Activated naive CD4-positive, alpha-beta T cell treated with anti-CD3 and anti-CD28 coated beads, Interleukin-2, amount 50 U/mL, for 24 hours (primary cell): ENCODE results near the gene SLC49A3.
"Not testable (repeated sequence)": the region's sequence is repeated elsewhere in the genome, so short reads cannot be mapped to it uniquely, and the experiment has no call there.

Experiments
- H3K27ac Mint-ChIP-seq: one replicate; pipeline ENCODE4 v1.8.0; 2021; ENCODE audit warnings: mild to moderate bottlenecking, mixed read lengths
- H3K27me3 Mint-ChIP-seq: one replicate; pipeline ENCODE4 v1.8.0; 2021; ENCODE audit warnings: mixed read lengths
- H3K36me3 Mint-ChIP-seq: one replicate; pipeline ENCODE4 v1.8.0; 2021; ENCODE audit warnings: mixed read lengths
- H3K4me1 Mint-ChIP-seq: one replicate; pipeline ENCODE4 v1.8.0; 2021; ENCODE audit warnings: mixed read lengths
- H3K4me3 Mint-ChIP-seq: one replicate; pipeline ENCODE4 v1.8.0; 2021; ENCODE audit warnings: mild to moderate bottlenecking, mixed read lengths
- H3K9me3 Mint-ChIP-seq: one replicate; pipeline ENCODE4 v1.8.0; 2021; ENCODE audit warnings: mixed read lengths

SLC49A3 gene

DNA sequence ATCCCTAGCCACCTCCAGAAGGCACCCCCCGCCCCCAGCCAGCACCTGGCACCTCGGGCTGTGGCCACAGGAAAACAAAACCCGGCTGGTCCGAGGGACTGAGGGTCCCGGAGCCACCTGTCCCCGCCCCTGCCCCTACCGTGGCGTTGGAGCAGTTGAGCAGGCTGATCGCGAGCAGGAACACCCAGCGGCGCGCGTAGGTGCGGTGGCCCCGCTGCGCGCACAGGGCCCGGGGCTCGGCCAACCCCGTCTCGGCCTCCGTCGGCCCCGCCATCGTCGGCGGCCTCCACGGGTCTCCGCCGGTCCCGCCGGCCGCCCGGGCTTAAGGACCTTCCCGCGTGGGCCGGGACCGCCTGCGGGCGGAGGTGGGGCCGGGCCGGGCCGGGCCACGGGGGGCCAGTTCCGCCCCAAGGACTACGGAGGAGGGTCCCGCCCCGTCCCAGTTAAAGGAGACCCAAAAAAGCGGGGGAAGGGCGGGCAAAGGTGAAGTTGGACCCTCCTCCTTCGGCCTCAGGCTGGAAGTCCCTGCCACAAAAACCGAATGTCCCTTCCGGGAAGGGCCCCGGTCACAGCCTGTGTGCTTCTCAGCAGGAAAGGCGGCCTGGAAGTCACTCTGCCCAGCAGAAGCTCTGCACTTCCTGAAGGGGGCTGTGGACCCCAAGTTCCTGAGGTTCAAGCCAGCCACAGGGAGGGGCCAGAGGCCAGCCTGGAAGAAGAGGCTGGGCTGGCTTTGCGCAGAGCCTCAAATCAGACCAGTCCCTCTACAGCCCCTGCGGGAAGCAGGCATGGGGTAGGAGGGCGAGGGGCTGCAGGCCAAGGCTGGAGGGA is at the start of gene SLC49A3:
SLC49A3 (minus strand) TSS at position 298 of the 828 bp plus-strand sequence; CDS start at position 274, 24 bp downstream.
- no peak within 1 kb of the TSS for H3K4me3 Mint-ChIP-seq
- H3K36me3 Mint-ChIP-seq = no peaks in the 10 kb centered on the region
- no peak within 1 kb of the TSS for H3K27ac Mint-ChIP-seq
- H3K9me3 Mint-ChIP-seq = no peaks in the 10 kb centered on the region
- no peaks in the 10 kb centered on the region for H3K27me3 Mint-ChIP-seq
- peaks cover 5% of the 10 kb centered on the region for H3K4me1 Mint-ChIP-seq

DNA sequence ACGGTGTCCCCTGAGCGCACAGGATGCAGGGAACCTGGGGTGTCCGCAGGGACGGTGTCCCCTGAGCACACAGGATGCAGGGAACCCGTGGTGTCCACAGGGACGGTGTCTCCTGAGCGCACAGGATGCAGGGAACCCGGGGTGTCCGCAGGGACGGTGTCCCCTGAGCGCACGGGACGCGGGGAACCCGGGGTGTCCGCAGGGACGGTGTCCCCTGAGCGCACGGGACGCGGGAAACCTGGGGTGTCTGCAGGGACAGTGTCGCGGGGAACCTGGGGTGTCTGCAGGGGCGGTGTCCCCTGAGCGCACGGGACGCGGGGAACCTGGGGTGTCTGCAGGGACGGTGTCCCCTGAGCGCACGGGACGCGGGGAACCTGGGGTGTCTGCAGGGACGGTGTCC is 47.6 kb upstream of the SLC49A3 start:
- not testable (repeated sequence) for H3K36me3 Mint-ChIP-seq, H3K4me1 Mint-ChIP-seq, H3K27me3 Mint-ChIP-seq, H3K4me3 Mint-ChIP-seq, H3K27ac Mint-ChIP-seq, H3K9me3 Mint-ChIP-seq

DNA sequence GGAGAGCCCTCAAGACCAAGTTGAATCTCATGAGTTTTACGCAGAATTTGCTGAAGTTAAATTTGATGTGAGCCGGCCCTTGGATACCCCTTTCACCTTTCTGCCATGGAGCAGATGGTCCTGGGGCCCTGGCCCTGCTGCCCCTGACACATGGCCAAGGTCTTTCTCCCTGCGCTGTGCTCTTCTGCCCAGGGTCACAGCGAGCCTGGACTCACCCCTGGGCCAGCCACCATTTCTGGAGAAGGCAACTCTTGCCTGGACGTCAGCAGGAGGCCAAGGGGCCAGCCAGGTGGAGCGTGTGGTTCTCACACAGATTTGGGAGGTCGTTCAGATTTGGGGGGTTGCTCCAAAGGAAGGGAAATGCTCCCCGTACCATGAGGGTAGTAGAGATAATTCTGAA is 46.6 kb upstream of the SLC49A3 start:
- no peak overlapping the region for H3K4me3 Mint-ChIP-seq
- no peaks in the 10 kb centered on the region for H3K4me1 Mint-ChIP-seq
- H3K27ac Mint-ChIP-seq = no peak overlapping the region
- peaks cover 10% of the 10 kb centered on the region for H3K36me3 Mint-ChIP-seq
- no peaks in the 10 kb centered on the region for H3K9me3 Mint-ChIP-seq
- no peaks in the 10 kb centered on the region for H3K27me3 Mint-ChIP-seq

DNA sequence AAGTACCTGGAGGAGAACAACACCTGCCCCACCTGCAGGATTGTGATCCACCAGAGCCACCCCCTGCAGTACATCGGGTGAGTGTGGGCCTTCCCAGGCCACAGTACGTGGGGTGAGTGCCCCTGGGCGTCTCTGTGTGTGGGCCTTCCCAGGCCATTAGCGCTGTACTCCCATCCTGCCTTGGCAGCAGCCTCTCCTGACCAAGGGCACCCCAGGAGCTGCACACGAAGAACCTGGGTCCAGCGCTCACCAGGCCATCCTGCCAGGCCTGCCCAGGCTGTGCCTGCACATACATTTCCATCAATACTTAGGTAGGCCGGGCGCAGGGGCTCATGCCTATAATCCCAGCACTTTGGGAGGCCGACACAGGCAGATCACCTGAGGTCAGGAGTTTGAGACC is 46.0 kb upstream of the SLC49A3 start:
- H3K9me3 Mint-ChIP-seq = no peaks in the 10 kb centered on the region
- no peaks in the 10 kb centered on the region for H3K27me3 Mint-ChIP-seq
- H3K4me1 Mint-ChIP-seq = no peaks in the 10 kb centered on the region
- H3K4me3 Mint-ChIP-seq = no peak overlapping the region
- H3K36me3 Mint-ChIP-seq = peaks cover 10% of the 10 kb centered on the region
- H3K27ac Mint-ChIP-seq = no peak overlapping the region

DNA sequence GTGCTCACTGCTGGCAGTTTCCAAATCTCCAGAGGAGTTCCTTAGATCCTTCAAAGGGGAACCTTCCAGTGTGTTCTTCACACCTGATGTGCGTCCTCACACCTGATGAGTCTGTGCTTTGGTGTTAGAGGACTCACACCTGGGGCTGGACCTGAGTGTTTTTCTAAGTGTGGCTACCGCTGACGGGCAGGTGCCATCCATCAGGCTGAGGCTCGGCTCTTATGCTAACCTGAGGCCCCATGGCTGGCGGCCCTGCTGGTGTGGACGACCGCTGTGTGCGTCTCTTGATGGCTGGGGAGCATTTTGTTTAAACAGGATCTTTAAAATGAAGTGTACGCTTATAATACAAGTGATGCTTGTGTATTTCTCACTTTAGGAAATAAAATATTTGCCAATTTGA is 45.1 kb upstream of the SLC49A3 start:
- Mint-ChIP-seq H3K36me3 (peaks cover 12% of the 10 kb centered on the region), H3K4me1 (no peaks in the 10 kb centered on the region), H3K27ac (no peak overlapping the region), H3K9me3 (no peaks in the 10 kb centered on the region), H3K4me3 (no peak overlapping the region), H3K27me3 (no peaks in the 10 kb centered on the region)

DNA sequence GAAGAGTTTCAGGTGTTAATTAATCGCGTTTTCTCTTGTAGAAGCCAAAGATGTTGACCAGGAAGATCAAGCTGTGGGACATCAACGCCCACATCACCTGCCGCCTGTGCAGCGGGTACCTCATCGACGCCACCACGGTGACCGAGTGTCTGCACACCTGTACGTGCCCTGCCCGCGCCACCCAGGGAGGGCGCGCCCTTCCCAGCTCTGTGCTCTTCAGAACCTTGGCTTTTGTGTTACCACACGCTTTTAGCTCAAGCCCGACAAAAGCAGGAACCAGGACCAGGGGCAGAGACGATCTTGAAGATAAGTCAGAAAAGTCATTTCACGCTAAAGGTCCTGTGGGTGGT is 44.7 kb upstream of the SLC49A3 start:
- no peaks in the 10 kb centered on the region for H3K27me3 Mint-ChIP-seq
- H3K4me1 Mint-ChIP-seq = no peaks in the 10 kb centered on the region

DNA sequence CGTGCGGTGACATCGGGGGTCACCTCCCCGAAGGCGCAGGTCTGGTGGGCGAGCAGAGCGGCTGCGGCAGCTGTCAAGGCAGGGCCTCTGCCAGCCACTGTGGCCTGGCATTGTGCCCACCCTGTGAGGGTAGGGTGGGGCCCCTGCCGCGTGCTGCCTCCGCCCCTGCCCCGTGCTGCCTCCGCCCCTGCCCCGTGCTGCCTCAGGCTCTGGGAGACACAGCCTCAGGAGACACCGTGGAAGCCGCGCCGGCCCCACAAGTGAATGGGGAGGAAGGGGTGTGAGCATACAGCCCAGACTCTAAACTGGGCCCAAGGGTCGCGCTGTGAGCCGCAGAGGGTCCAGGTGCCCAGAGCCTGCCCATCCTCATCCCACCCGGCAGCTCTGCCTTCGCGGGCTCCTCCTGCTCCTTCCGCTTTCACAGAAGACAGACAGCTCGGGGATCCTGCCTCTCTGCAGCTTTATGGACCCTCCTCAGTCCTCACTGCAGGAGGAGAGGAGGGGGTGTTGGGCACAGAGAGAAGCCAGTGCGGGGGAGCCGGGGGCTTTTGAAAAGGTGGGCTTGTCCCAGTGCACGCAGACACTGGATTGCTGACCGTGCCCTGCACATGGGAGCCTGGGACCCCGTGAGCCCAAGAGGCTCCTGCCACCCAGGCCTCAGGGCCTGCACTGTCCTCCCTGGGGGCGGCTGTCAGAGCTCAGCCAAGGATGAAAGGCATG is 44.1 kb upstream of the SLC49A3 start:
- H3K4me3 Mint-ChIP-seq = no peak overlapping the region
- peaks cover 2% of the 10 kb centered on the region for H3K4me1 Mint-ChIP-seq
- H3K36me3 Mint-ChIP-seq = peaks cover 11% of the 10 kb centered on the region
- H3K9me3 Mint-ChIP-seq = no peaks in the 10 kb centered on the region
- no peaks in the 10 kb centered on the region for H3K27me3 Mint-ChIP-seq
- H3K27ac Mint-ChIP-seq = no peak overlapping the region

More for the DNA sequence above, 44.7 kb upstream of the SLC49A3 start:
- Mint-ChIP-seq H3K27ac (no peak overlapping the region), H3K36me3 (peaks cover 12% of the 10 kb centered on the region), H3K4me3 (no peak overlapping the region), H3K9me3 (no peaks in the 10 kb centered on the region)

DNA sequence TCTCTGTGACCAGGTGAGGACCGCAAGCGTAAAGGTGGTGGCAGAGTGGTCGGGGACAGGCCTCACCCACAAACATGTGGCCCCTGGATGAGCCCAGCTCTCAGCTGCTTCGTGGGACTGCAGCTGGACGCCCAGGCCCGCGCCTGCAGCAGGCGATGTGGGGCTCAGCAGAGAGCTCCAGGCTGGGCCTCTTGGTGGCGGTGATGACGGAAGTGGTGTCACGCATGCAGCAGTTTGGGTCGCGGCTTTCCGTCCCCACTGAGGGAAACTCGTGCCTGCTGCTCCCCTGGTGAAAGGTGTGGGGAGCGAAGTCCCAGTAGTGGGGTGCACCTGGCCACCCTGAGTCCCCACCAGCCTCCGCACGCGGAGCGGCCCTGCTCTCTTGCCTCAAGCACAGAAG is 43.5 kb upstream of the SLC49A3 start:
- H3K9me3 Mint-ChIP-seq = no peaks in the 10 kb centered on the region
- no peak overlapping the region for H3K27ac Mint-ChIP-seq
- H3K4me1 Mint-ChIP-seq = peaks cover 8% of the 10 kb centered on the region
- H3K36me3 Mint-ChIP-seq = peaks cover 10% of the 10 kb centered on the region
- H3K4me3 Mint-ChIP-seq = no peak overlapping the region
- no peaks in the 10 kb centered on the region for H3K27me3 Mint-ChIP-seq

DNA sequence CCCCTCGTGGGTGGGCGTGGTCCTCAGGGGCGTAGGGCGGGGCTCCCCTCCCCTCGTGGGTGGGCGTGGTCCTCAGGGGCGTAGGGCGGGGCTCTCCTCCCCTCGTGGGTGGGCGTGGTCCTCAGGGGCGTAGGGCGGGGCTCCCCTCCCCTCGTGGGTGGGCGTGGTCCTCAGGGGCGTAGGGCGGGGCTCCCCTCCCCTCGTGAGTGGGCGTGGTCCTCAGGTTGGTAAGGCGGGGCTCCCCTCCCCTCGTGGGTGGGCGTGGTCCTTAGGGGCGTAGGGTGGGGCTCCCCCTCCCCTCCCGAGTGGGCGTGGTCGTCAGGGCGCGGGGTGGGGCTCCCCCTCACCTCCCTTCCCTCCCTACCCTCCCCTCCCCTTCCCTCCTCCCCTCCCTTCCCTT is 43.0 kb upstream of the SLC49A3 start:
- H3K27me3 Mint-ChIP-seq, H3K4me3 Mint-ChIP-seq, H3K4me1 Mint-ChIP-seq, H3K9me3 Mint-ChIP-seq, H3K27ac Mint-ChIP-seq: not testable (repeated sequence)
- peaks cover 10% of the 10 kb centered on the region for H3K36me3 Mint-ChIP-seq

DNA sequence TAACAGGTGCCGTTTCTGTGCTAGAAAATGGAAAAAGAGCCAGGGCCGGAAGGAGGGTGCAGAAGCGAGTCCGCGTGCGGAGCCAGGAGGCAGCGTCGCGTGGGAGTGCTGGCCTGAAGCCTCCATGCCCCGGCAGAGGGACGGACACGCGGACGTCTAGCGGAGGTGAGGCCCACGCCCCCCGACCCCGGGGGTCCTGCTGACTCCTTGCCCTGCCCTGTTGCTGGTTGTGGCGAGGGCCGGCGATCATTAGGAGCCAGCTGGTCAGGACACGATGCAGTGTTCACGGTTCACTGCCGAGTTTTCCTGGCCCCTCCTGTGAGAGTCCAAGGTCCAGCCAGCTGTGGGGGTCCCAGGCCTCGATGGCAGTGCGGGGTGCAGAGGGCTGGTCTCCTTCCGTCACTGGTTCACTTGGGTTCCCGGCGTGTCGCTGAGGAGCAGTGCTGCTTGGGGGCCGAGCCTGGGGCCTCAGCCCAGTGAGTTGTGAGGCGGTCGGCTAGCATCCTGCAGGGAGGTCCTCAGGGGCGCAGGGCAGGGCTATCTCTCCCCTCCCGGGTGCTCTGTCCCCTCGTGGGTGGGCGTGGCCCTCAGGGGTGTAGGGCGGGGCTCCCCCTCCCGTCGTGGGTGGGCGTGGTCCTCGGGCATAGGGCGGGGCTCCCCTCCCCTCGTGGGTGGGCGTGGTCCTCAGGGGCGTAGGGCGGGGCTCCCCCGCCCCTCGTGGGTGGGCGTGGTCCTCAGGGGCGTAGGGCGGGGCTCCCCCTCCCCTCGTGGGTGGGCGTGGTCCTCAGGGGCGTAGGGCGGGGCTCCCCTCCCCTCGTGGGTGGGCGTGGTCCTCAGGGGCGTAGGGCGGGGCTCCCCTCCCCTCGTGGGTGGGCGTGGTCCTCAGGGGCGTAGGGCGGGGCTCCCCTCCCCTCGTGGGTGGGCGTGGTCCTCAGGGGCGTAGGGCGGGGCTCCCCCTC is 42.3 kb upstream of the SLC49A3 start:
- not testable (repeated sequence) for H3K27me3 Mint-ChIP-seq, H3K4me3 Mint-ChIP-seq, H3K4me1 Mint-ChIP-seq, H3K27ac Mint-ChIP-seq, H3K9me3 Mint-ChIP-seq
- peaks cover 10% of the 10 kb centered on the region for H3K36me3 Mint-ChIP-seq

DNA sequence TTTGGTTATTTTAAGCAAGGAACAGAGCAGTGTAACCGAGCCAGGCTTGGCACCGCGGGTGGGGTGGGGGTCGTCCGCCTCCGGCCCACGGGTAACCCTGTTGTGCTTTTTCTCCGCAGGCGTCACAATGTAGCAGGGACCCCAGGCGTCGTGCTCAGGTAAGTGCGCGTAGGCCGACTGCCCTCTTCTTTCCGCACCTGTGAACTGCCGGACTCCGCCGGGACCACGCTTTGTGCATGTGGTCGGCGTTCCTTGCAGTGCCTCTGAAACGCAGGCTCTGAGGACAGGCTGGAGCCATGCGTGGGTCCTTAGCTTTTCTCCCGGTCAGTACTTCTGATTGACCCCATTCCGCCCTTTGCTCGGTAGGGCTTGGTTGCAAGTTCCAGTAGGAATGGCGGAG is 41.6 kb upstream of the SLC49A3 start:
- Mint-ChIP-seq H3K4me1 (peaks cover 9% of the 10 kb centered on the region), H3K9me3 (no peaks in the 10 kb centered on the region), H3K36me3 (peaks cover 10% of the 10 kb centered on the region), H3K4me3 (no peak overlapping the region), H3K27me3 (no peaks in the 10 kb centered on the region), H3K27ac (no peak overlapping the region)

DNA sequence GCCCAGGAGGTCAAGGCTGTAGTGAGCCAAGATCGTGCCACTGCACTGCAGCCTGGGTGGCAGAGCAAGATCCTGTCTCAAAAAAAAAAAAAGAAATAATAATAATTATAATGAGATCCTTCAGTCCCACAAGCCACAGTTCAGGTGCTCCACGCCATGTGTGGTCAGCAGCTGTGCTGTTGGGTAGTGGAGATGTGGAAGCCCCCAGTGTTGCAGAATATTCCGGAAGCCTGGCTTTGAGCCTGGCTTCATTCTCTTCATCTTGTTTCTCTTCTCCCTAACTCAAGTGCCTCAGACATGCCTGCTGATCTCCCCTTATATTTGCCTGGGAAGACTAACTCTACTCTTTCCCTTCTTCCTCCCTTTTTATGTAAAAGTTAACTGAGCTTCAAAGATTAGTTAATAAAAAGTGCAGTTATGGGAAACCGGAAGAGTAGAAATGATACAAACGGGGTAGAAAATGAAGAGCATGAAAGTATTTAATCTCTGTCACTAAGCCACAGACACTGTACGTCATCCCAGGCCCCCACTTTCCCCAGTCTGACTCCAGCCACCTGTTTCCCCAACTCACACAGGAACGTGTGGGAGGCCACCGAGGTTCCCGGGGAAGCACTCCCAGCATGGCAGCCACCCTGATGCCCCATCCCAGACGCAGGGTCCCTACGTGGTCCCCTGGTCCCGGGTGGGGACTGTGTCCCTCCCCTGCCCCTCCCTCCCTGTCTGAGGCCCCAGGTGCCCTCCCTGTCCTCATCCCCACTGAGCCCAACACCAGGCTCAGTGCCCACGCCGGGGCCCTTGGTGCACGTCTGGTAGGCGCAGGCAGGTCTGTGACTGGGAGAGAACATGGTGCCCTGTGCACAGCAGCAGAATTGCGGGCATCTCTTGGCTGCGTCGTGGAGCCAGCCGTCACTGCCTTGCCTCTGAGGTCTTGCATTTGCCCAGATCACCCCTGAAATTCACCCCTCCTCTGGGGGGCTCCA is 40.7 kb upstream of the SLC49A3 start:
- peaks cover 8% of the 10 kb centered on the region for H3K36me3 Mint-ChIP-seq
- no peak overlapping the region for H3K4me3 Mint-ChIP-seq
- H3K27ac Mint-ChIP-seq = peak overlapping the region; percentile 63
- H3K4me1 Mint-ChIP-seq = peaks cover 15% of the 10 kb centered on the region
- H3K27me3 Mint-ChIP-seq = no peaks in the 10 kb centered on the region
- H3K9me3 Mint-ChIP-seq = no peaks in the 10 kb centered on the region

DNA sequence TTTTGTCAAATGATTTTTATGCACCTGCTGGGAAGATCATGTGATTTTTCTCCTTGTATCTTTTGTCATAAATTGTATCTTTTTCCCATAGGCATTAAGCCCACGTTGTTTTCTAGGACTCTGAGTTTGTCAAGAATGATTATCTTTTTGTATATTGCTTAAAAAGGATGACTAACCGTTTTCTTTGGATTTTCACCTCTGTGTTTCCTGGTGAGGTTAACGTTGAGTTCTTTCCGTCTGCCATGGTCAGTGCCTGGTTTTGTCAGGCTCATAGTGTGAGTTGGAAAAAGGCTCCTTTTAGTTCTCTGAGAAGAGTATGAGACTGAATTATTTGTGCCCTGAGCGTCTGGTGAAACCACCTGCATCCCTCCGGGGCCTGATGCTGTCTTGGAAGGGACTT is 38.6 kb upstream of the SLC49A3 start:
- no peak overlapping the region for H3K27ac Mint-ChIP-seq
- H3K4me3 Mint-ChIP-seq = no peak overlapping the region
- H3K27me3 Mint-ChIP-seq = no peaks in the 10 kb centered on the region
- peaks cover 3% of the 10 kb centered on the region for H3K36me3 Mint-ChIP-seq
- peaks cover 21% of the 10 kb centered on the region for H3K4me1 Mint-ChIP-seq
- no peaks in the 10 kb centered on the region for H3K9me3 Mint-ChIP-seq

DNA sequence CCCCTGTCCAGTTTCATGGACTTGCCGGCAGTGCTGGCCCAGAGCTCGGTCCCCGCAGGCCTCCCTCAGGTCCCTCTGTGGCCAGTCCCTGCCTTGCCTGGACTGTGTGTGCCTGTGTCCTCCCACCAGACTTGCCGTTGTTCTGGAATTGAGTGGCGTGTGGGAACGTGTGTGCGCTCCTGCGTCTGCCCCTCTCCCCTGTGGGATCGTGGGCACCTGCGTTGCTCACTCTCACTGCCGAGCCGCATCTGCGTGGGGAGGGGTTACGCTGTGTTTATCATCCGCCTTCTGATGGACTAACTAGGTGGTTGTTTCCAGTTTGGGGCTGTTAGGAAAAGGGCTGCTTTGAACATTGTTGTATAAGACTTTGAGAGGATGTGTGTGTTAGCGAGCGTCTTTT is 37.9 kb upstream of the SLC49A3 start:
- H3K27me3 Mint-ChIP-seq = no peaks in the 10 kb centered on the region
- H3K4me3 Mint-ChIP-seq = no peak overlapping the region
- H3K36me3 Mint-ChIP-seq = peaks cover 3% of the 10 kb centered on the region
- H3K9me3 Mint-ChIP-seq = no peaks in the 10 kb centered on the region
- H3K27ac Mint-ChIP-seq = no peak overlapping the region
- H3K4me1 Mint-ChIP-seq = peaks cover 21% of the 10 kb centered on the region
